SK-N-SH (cell line): ENCODE measurements around the gene MRPS12. TPM values are rescaled to one million over a fixed set of nuclear protein-coding genes. Genes with fewer than 3 reads are reported as not detected.

Source experiments
- CTCF ChIA-PET: fragments of 300-600, 350-600 bp; formaldehyde crosslinking; extraction: SDS; loops from one replicate; lab custom pipeline; 2021; lab: Yijun Ruan, JAX
- POLR2A ChIA-PET: fragments of 350-600 bp; sonication (Branson Sonifier 250); formaldehyde crosslinking; extraction: SDS; loops from one replicate; lab custom pipeline; 2020; ENCODE audit warnings: antibody characterized with exemption, inconsistent platforms; lab: Yijun Ruan, JAX
- DNase-seq: peaks from one replicate; pipeline ENCODE4 v3.0.0; 2012
- H2AFZ ChIP-seq: fragments of 200-600 bp; sonication (generic); 2 replicates; pipeline ENCODE4 v1.8.1; 2016; ENCODE audit warnings: antibody characterized with exemption, mild to moderate bottlenecking, low read depth
- H3F3A ChIP-seq: fragments of 200-600 bp; sonication (generic); replicated peaks from 2 replicates; pipeline ENCODE3; 2016; ENCODE audit warnings: antibody characterized with exemption, mild to moderate bottlenecking; ENCODE audit not compliant: insufficient read depth
- H3K27ac ChIP-seq, 2 experiments: fragments of 200-500 bp in 1 of 2; fragments of 200-600 bp in 1 of 2; sonication (Bioruptor generic) in 1 of 2; sonication (generic), shearing (Covaris generic) in 1 of 2; 2 replicates each; pipeline versions ENCODE4 v1.5.1 to v1.6.1; 2014 to 2016; ENCODE audit warnings: low read depth in 2 of 2, inconsistent platforms in 1 of 2, low read length in 1 of 2, mild to moderate bottlenecking in 1 of 2, mixed read lengths in 1 of 2
- H3K27me3 ChIP-seq: fragments of 200-600 bp; sonication (generic), shearing (Covaris generic); 2 replicates; pipeline ENCODE4 v1.6.1; 2016; ENCODE audit warnings: mixed run types; ENCODE audit not compliant: insufficient read depth
- H3K36me3 ChIP-seq, 2 experiments: fragments of 200-500 bp in 1 of 2; fragments of 200-600 bp in 1 of 2; sonication (Bioruptor generic) in 1 of 2; sonication (generic) in 1 of 2; replicated peaks in 1 of 2; 2 replicates each; pipeline versions ENCODE3 to v1.5.1; 2014 to 2016; ENCODE audit warnings: low read length in 1 of 2, mild to moderate bottlenecking in 1 of 2; ENCODE audit not compliant: insufficient read depth in 2 of 2, control insufficient read depth in 1 of 2
- H3K4me1 ChIP-seq, 2 experiments: fragments of 200-500 bp in 1 of 2; fragments of 200-600 bp in 1 of 2; sonication (Bioruptor generic) in 1 of 2; sonication (generic), shearing (Covaris generic) in 1 of 2; 2 replicates each; pipeline versions ENCODE4 v1.5.1 to v1.6.1; 2014 to 2016; ENCODE audit warnings: low read depth in 1 of 2, low read length in 1 of 2, mixed run types in 1 of 2; ENCODE audit not compliant: insufficient read depth in 2 of 2, control insufficient read depth in 1 of 2
- H3K4me2 ChIP-seq: fragments of 200-600 bp; sonication (generic), shearing (Covaris generic); 2 replicates; pipeline ENCODE4 v1.6.1; 2017; ENCODE audit warnings: mixed run types
- H3K4me3 ChIP-seq, 2 experiments: fragments of 200-500 bp in 1 of 2; fragments of 200-600 bp in 1 of 2; sonication (Bioruptor generic) in 1 of 2; sonication (generic), shearing (Covaris generic) in 1 of 2; 2 replicates each; pipeline versions ENCODE4 v1.5.1 to v1.8.1; 2014 to 2016; ENCODE audit warnings: low read depth in 2 of 2, inconsistent platforms in 1 of 2, low read length in 1 of 2, mild to moderate bottlenecking in 1 of 2, mixed read lengths in 1 of 2, moderate library complexity in 1 of 2
- H3K79me2 ChIP-seq: fragments of 200-600 bp; sonication (generic); 2 replicates; pipeline ENCODE4 v1.8.1; 2017; ENCODE audit warnings: mild to moderate bottlenecking; ENCODE audit not compliant: insufficient read depth
- H3K9ac ChIP-seq: fragments of 200-600 bp; sonication (generic); 2 replicates; pipeline ENCODE4 v1.6.1; 2017; ENCODE audit warnings: mixed run types
- H3K9me2 ChIP-seq: fragments of 200-600 bp; sonication (generic); 2 replicates; pipeline ENCODE4 v1.6.1; 2017; ENCODE audit warnings: mixed run types
- H3K9me3 ChIP-seq: fragments of 200-600 bp; sonication (generic); 2 replicates; pipeline ENCODE4 v1.6.1; 2017; ENCODE audit warnings: mixed run types, mild to moderate bottlenecking, moderate library complexity
- H4K20me1 ChIP-seq: fragments of 200-600 bp; sonication (generic); 2 replicates; pipeline ENCODE4 v1.6.1; 2017; ENCODE audit warnings: mild to moderate bottlenecking, mixed run types; ENCODE audit not compliant: insufficient read depth
- EP300 ChIP-seq, 2 experiments: IDR thresholded peaks; 2 replicates each; pipeline versions ENCODE4 v1.4.0 to v1.6.1; 2012; ENCODE audit warnings: borderline replicate concordance in 1 of 2, low read depth in 1 of 2, low read length in 1 of 2
- EZH2phosphoT487 ChIP-seq: fragments of 200-600 bp; sonication (generic); IDR thresholded peaks from 2 replicates; pipeline ENCODE4 v1.6.1; 2017; ENCODE audit warnings: low read depth, mixed run types, mild to moderate bottlenecking, antibody characterized with exemption, moderate library complexity, borderline replicate concordance
- FOSL2 ChIP-seq: IDR thresholded peaks from 2 replicates; pipeline ENCODE4 v1.4.0; 2012; ENCODE audit warnings: low read depth, mild to moderate bottlenecking, moderate library complexity, borderline replicate concordance
- FOXJ3 ChIP-seq: sonication (generic); formaldehyde crosslinking; IDR thresholded peaks from 2 replicates; pipeline ENCODE4 v1.5.1; 2020; ENCODE audit warnings: mild to moderate bottlenecking, missing genetic modification reagents
- GATA2 ChIP-seq: sonication (generic); formaldehyde crosslinking; IDR thresholded peaks from 2 replicates; pipeline ENCODE4 v1.5.0; 2020; ENCODE audit warnings: mild to moderate bottlenecking, missing genetic modification reagents
- MEF2A ChIP-seq: IDR thresholded peaks from 2 replicates; pipeline ENCODE4 v1.4.0; 2012; ENCODE audit warnings: low read depth, borderline replicate concordance
- MXI1 ChIP-seq: IDR thresholded peaks from 2 replicates; pipeline ENCODE4 v1.6.1; 2012; ENCODE audit warnings: mild to moderate bottlenecking, low read depth, low read length, improper control_type of control experiment
- NRF1 ChIP-seq: IDR thresholded peaks from 2 replicates; pipeline ENCODE4 v1.6.1; 2012; ENCODE audit warnings: low read depth, mild to moderate bottlenecking, low read length
- POLR2AphosphoS5 ChIP-seq: IDR thresholded peaks from 2 replicates; pipeline ENCODE4 v1.6.1; 2012; ENCODE audit warnings: low read depth, low read length
- RAD21 ChIP-seq: IDR thresholded peaks from 2 replicates; pipeline ENCODE4 v1.6.1; 2012; ENCODE audit warnings: mild to moderate bottlenecking, low read length
- RXRA ChIP-seq: IDR thresholded peaks from 2 replicates; pipeline ENCODE4 v1.4.0; 2012; ENCODE audit warnings: low read depth, mild to moderate bottlenecking, borderline replicate concordance
- SIN3A ChIP-seq: IDR thresholded peaks from 2 replicates; pipeline ENCODE4 v1.6.1; 2012; ENCODE audit warnings: low read depth, mild to moderate bottlenecking, low read length, moderate library complexity, borderline replicate concordance
- SMC3 ChIP-seq: IDR thresholded peaks from 2 replicates; pipeline ENCODE4 v1.6.1; 2012; ENCODE audit warnings: low read depth, low read length, improper control_type of control experiment
- YY1 ChIP-seq: IDR thresholded peaks from 2 replicates; pipeline ENCODE4 v1.4.0; 2012; ENCODE audit warnings: low read depth, mild to moderate bottlenecking
- WGBS: methylation state at CpG from one replicate; pipeline ENCODE4 v1.1.6; 2017; ENCODE audit warnings: low lambda C conversion rate; 5-methylcytosine and 5-hydroxymethylcytosine counted together
- polyA plus RNA-seq, 3 experiments: library from polyadenylated mRNA; depleted of rRNA; stranded (reverse); fragments of >200 nt; gene quantifications; 2 replicates each; pipeline ENCODE4 v1.2.3, GENCODE V29; 2012
- TF ChIP-seq, protein P1 (sequence below): fragments of 150-350 bp; IDR thresholded peaks from 2 replicates; pipeline ENCODE4 v1.6.1; 2017; ENCODE audit warnings: antibody characterized with exemption, low read length, low read depth, borderline replicate concordance
- TF ChIP-seq, protein P2 (sequence below): IDR thresholded peaks from 2 replicates; pipeline ENCODE4 v1.4.0; 2012; ENCODE audit warnings: low read depth, borderline replicate concordance

The MRPS12 gene
- polyA plus RNA-seq, 1 of the 3 experiments (the other 2 are of a cell fraction) = 59.6 TPM

DNA sequence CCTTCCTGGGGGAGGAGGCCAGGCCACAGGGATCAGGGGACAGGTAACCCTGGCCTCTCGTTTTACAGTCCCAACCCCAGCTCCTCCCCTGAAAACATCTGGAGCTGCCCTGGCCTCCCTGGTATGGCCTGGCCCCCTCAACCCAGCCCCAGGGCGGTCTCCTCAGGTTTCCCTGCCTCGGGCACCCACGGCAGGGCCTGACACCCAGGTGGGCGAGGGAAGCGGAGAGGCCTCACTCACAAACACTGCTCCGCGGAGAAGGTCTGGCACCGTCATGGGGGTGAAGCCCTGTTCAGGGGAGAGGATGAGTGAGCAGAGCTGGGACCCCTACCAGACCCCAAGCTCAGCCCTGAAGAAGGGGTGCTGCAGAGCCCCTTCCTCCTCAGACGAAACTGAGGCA is 12.2 kb upstream of the MRPS12 start:
- Histone ChIP-seq H3K27ac (no peak overlapping the region), H3K79me2 (no peaks in the 10 kb centered on the region), H3K36me3 (peaks cover 0 to 6% of the 10 kb centered on the region in 2 experiments), H3K4me1 (peaks cover 0 to 10% of the 10 kb centered on the region in 2 experiments; a peak in 1 of 4 replicates), H3K4me3 (no peak overlapping the region), H3K9me3 (no peaks in the 10 kb centered on the region), H4K20me1 (no peaks in the 10 kb centered on the region), H3K27me3 (no peaks in the 10 kb centered on the region), H3F3A (no peaks in the 10 kb centered on the region), H3K9me2 (no peaks in the 10 kb centered on the region), H2AFZ (no peak overlapping the region), H3K9ac (no peak overlapping the region), H3K4me2 (no peak overlapping the region)
- ChIA-PET CTCF (interaction anchor here (1.5 to 3.4 kb wide), 2 partner anchors 12 to 18 kb away, joined by 5 to 23 read pairs; partner anchors contain the start of genes MRPS12, NFKBIB, SARS2 and SIRT2), POLR2A (interaction anchor here (0.6 to 1.2 kb wide), 2 partner anchors 12 to 32 kb away, joined by 3 to 4 read pairs; partner anchors contain the start of genes MRPS12 and SARS2)
- no peak for TF ChIP-seq EP300 (IDR thresholded peaks at IDR 0.05; ENCODE audit: borderline replicate concordance in 1 of 2, low read depth in 1 of 2, low read length in 1 of 2)
- TF ChIP-seq RAD21 = no peak
- no peak for TF ChIP-seq FOXJ3 (CRISPR knock-in tag)
- TF ChIP-seq RXRA = no peak
- TF ChIP-seq GATA2 (CRISPR knock-in tag) = no peak
- no peak for TF ChIP-seq POLR2AphosphoS5
- TF ChIP-seq SIN3A = no peak
- TF ChIP-seq FOSL2 = no peak
- no peak for TF ChIP-seq MEF2A
- TF ChIP-seq NRF1 = no peak
- TF ChIP-seq, protein P1, sequence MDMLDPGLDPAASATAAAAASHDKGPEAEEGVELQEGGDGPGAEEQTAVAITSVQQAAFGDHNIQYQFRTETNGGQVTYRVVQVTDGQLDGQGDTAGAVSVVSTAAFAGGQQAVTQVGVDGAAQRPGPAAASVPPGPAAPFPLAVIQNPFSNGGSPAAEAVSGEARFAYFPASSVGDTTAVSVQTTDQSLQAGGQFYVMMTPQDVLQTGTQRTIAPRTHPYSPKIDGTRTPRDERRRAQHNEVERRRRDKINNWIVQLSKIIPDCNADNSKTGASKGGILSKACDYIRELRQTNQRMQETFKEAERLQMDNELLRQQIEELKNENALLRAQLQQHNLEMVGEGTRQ = no peak
- TF ChIP-seq MXI1 = no peak
- TF ChIP-seq YY1 = no peak
- no peak for TF ChIP-seq EZH2phosphoT487
- TF ChIP-seq SMC3 = no peak
- peak; percentile 27 for DNase-seq
- WGBS = 96% methylated on average over 10 of the region's 10 CpGs

DNA sequence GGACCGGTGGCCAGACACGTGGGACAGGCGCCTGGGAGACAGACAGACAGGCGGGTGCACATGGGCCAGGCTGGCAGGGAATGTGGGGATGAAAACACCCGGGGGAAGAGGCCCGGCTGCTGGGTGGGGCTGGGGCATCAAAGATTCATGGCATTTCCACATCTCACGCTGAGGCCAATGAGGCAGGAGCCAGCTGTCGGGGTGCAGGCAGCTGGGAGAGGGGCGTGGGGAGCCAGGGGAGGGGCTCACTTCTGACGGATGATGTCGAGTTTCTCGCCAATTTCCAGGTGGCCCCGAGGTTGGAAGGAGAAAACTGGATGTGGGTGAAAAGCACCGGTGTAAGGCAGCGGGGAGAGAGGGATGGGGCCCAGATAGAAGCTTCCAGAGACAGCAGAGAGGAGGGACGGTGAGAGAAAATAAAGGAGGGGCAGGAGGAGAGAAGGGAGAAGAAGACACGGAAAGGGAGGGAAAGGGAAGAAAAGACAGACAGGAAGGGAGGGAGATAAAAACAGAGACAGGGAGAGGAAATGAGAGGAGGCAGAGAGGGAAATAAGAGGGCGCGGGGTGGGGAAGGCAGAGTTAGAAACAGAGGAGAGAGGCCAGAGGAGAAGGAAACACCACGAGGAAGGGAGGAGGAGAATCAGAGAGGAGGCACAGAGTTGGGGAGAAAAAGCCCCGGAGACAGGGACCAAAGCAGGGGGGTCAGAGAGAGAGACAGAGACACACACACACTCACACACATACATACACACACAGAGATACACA is 10.7 kb upstream of the MRPS12 start:
- Histone ChIP-seq H2AFZ (no peak overlapping the region), H3K79me2 (no peaks in the 10 kb centered on the region), H3K9me3 (no peaks in the 10 kb centered on the region), H3F3A (no peaks in the 10 kb centered on the region), H3K4me3 (no peak overlapping the region), H3K36me3 (peaks cover 4 to 12% of the 10 kb centered on the region in 2 experiments), H3K9ac (no peak overlapping the region)
- POLR2A ChIA-PET = no interaction called here
- TF ChIP-seq, protein P2, sequence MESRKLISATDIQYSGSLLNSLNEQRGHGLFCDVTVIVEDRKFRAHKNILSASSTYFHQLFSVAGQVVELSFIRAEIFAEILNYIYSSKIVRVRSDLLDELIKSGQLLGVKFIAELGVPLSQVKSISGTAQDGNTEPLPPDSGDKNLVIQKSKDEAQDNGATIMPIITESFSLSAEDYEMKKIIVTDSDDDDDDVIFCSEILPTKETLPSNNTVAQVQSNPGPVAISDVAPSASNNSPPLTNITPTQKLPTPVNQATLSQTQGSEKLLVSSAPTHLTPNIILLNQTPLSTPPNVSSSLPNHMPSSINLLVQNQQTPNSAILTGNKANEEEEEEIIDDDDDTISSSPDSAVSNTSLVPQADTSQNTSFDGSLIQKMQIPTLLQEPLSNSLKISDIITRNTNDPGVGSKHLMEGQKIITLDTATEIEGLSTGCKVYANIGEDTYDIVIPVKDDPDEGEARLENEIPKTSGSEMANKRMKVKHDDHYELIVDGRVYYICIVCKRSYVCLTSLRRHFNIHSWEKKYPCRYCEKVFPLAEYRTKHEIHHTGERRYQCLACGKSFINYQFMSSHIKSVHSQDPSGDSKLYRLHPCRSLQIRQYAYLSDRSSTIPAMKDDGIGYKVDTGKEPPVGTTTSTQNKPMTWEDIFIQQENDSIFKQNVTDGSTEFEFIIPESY = no peak
- no peak for TF ChIP-seq MEF2A
- TF ChIP-seq, all 33 proteins: peak for 0
- no peaks in the 10 kb centered on the region for H4K20me1 ChIP-seq
- peak; percentile 21 for DNase-seq
- H3K4me2 ChIP-seq = no peak overlapping the region
- H3K27ac ChIP-seq = no peak overlapping the region
- WGBS = 80% methylated on average over 21 of the region's 21 CpGs
- CTCF ChIA-PET = interaction anchor here (1.3 to 3.4 kb wide), 2 partner anchors 8 to 10 kb away, joined by 4 to 23 read pairs; partner anchors contain the start of genes MRPS12 and SARS2
- no peaks in the 10 kb centered on the region for H3K27me3 ChIP-seq
- no peaks in the 10 kb centered on the region for H3K9me2 ChIP-seq
- H3K4me1 ChIP-seq = peaks cover 0 to 10% of the 10 kb centered on the region in 2 experiments; a peak in 1 of 4 replicates
